NCI-H2196 (cell line): ENCODE results near the gene CYP11A1.
A peak's percentile ranks its signal among the peaks of the same experiment; 100 is the strongest.
"Not testable (repeated sequence)": the region's sequence is repeated elsewhere in the genome, so short reads cannot be mapped to it uniquely, and the experiment has no call there.

Experiments
- DNase-seq: peaks from one replicate; lab custom pipeline; 2025; ENCODE audit not compliant: unreplicated experiment; lab: John Stamatoyannopoulos, UW

The CYP11A1 gene

DNA sequence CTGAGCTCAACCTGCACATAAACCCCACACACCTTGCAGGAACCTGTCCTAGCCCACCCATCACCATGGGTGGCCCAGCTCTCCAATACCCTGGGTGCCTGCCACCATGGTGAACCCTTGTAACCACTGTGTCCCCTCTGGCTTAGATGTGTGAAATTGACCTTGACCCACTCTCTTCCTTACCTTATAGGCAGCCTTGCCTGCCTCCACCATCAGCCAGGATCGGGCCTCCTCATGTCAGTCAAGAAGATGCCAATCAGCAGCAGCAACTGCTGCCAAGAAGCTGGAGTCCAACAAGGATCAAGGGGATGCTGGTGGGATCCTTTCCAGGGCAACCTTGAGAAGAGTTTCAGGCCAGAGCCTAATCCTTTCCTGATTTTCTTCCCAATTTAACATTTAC lies 8.8 kb upstream of the CYP11A1 start:
- DNase-seq = no peak

DNA sequence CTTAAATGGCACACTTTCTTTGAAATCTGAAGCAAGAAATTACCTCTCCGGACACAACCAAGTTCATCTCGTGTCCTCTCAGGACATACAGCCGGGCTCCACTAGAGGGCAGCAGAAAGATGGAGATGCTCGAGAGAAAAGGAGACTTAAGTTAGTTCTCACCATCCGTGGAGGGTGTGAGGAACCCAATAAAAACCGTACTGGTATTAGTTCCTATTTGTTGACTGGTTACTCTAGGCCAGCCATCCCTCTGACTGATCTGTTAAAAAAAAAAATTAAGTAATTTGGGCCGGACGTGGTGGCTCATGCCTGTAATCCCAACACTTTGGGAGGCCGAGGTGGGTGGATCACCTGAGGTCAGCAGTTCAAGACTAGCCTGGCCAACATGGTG lies 7.9 kb upstream of the CYP11A1 start:
- DNase-seq = peak; percentile 72

DNA sequence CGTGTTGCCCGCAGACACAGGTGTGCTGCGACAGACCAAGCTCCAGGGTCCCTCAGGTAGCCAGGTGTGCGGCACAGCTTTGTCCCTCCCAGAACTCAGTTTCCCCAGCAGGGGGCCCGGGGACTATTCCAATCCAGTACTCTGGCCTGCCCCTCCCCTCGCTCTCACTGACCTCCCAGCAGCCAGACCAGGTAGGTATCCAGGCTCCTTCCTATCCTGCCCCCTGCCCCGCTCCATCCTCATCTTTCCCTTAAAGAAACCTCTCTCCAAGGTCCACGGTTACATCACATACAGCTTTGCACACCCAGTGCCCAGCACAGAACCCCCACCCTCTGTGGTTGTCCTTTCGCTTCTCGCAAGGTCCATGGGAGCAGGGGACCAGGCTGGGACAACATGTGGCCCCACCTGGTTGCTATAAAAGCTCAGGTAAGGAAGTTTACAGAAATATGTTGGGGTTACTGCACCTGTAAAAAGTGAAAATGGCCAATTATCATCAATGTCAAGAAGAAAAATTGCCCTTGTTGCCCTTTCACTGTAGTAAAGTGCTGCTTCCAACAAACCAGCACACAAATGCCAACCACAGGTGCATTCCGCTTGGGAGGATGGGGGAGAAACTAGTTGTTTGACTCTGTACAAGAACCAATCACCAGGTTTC lies 7.3 kb upstream of the CYP11A1 start:
- DNase-seq = no peak

DNA sequence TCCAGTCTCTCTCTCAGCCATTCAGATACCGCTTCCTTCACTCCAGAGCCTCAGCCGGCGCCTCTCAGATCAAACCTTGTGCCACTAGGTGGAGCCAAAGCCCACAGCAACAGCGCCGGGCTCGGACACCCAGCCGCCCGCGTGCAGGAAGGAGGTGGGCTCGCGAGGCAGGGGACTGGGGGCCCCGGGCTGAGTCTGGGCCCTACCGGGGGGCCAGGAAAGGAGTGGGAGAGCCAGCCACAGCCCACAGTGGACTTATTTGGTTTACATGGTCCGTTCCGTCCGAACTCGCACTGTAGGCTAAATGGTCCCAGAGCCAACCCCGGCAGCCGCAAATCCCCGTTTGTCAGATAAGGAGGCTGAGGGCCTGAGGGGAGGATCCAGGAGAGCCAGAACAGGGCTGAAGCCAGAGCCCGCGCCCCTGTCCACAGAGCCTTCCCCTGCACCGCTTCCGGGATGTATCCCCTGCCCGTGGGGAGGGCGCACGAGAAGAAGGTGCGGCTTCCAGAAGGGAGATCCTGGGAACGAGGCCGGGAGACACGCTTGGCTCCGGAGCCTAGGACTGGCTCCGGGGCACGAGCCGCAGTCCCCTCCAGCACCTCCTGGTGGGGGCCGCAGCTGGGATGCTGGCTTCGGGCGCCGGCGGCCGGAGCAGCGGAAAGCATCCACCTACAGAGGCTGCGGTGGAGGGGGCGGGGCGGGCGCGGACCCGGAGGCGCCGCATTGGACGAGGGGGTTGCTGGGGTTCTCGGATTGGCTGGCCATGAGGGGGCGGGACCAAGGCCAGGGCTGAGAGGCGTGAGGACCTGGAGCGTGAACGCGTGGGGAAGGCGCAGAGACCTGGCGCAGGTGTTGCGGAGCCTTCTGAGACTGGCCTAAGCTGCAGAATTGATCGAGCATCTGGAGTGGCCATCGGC lies 6.5 kb upstream of the CYP11A1 start:
- peak; percentile 81 for DNase-seq

DNA sequence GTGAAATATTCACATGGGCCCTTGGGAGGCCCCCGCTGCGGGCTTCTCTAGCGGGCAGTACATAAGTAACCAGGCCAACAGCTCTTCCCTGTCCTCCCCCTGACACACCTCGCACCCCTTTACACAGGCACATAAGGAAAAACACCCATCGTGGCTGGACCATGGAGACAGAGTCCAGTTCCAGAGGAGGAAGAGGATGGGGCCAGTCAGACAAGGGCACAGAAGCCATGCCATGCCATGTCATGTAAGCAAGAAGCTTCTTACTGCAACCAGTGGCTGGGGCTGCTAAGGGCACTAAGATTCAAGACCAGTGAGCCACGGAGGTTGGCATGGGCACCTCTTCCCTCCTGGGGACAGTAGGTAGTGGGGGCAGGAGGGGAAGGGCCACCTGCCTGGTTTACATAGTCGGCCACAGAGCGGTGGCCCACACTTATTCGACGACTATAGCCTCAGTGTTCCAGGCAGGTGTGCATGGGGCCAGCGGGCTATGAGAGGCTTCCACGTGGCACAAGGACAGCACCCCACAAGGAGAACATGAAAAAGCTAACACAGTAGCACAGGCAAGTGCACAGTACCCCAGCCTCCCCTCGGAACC lies 5.7 kb upstream of the CYP11A1 start:
- DNase-seq = no peak

DNA sequence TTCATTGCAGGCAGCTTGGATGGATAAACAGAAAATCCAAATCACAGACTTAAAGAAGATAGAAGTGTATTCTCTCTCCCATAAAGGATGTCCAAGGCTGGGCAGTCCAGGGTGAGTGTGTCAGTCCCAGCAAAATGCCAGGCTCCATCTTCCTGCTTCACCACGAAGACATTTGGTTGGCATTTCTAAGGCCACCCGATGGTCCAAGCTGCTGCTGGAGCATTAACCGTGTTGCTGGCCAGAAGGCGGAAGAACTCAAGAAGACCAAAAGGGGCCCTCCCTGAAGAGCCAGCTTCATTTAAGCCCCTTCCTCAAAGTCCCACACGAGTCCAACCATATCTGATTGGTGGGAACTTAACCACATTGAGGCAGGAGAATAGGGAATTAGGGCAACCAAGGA lies 3.0 kb upstream of the CYP11A1 start:
- DNase-seq = no peak

DNA sequence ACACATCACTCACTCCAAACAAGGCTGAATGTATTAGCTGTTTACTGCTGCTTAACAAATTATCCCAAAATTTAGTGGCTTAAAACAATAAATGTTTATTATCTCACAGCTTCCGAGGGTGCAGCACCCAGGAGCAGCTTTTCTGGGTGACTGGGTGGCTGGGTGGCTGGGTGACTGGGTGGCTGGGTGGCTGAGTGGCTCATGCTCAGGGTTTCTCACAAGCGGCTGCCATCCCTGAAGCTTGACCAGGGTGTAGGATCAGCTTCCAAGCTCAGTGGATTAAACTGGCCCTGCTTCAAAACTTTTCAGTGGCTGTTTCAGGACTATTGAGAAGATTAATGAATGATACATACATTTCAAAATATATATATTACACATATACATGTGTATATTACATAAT lies 2.3 kb upstream of the CYP11A1 start:
- DNase-seq = no peak

DNA sequence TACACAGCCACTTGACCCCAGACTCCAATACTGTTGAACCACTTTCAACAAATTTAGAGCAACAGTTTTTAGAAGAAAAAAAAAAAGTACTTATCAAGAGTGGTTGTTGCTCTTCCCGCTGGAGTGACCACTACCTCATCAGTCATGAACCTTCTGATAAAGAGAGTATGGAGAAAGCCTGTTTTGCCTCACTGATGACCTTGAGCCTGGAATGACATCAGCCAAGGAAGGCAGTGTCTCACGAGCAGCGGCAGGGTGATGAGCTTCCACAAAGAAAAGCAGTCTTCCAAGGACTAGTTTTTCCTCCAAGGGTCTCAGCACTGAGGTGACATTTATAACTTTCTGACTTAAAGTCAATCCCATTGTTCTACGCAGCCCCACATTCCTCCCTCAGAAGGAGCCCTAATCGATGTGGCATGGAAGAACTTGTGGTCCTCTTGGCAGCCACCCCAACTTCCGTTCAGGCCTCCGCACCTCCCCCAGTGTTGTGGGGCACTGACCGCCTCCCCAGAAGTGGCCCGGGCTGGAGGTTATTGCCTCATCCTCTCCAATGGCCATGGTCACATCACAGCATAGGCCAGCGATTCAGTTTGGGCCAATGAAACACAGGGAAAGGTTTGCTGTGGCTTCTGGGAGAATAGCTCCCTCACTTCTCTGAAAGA lies 1.8 kb upstream of the CYP11A1 start:
- DNase-seq = no peak

DNA sequence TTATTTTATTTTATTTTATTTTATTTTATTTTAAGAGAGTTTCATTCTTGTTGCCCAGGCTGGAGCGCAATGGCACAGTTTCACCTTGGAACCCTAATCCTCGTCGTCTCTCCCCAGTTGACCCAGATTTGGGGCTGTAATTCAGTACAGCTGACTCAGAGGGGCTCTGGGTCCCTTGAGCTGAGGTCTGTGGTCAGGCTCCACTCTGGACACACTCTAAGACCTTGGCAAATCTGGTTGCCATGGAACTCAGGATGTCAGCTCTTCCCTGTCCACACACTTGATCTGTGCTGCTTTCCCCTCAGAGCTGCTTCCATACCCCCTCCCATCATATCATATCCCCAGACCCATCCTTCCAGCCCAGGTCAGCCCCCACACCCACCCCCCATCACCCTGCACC lies 675 bp upstream of the CYP11A1 start:
- DNase-seq = no peak

DNA sequence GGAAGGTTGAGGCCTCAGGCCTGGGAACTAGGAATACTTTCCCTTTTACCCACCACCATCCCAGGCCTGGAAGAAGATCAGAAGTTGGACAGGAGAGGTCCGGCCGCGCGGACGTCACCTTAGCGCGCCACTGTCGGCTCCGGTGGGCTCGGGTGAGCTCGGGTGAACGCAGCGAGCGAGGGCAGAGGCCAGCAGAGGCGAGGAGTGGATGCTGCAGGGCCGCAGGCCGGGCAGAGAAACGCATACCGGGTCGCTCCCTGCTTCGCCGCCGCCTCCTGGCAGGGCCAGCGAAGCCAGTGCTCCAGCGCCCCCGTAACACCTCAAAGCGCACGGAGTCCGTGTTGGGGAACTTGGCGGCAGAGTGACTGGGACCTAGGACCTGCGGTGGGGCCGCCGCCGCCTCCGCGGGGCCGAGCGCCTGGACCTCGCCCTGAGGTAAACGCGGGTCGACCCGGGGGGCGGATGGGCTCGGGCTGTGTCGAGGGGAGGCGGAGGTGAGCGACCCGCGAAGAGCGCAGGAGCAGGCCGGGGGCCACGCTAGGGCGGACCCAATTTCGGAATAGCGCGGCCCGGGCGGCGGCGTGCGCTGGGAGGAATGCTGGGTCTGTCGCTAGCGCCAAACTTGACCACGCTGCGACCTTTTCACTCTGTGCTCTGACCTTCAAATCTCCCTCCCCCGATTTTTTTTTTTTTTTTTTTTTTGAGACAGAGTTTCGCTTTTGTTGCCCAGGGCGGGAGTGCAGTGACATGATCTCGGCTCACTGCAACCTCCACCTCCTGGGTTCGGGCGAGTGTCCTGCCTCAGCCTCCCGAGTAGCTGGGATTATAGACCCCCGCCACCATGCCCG lies 1.6 kb downstream of the CYP11A1 start:
- DNase-seq = no peak

DNA sequence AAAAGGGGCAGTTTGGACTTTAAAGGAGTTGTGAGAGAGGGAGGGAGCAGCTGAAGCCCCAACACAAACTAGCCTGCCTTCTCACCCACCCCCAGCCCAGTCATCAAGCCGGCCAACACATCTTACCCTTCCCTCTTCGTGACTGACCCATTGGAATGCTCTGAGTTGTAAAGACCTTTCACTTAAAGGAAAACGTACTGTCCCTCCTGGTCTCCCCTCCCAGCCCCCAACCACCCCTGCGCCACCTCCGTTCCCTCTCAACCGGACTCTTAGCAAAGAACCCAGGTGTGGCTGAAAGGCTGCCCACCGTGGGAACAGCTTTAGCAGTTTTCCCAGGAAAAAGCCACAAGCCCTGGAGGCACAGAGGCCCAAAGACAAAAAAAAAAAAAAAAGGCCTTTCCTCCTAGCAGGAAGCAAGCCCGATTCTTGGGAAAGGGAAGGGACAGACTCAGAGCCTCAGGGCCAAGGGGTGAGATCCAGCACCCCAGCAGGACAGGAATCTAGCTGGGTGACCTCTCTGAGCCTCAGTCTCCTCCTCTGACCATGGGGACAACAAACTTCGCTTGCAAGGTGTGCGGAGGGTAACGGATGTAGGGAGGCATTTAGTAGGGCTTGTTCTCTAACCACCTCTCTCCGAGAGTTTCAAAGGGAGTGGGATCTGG lies 2.4 kb downstream of the CYP11A1 start:
- DNase-seq = no peak

DNA sequence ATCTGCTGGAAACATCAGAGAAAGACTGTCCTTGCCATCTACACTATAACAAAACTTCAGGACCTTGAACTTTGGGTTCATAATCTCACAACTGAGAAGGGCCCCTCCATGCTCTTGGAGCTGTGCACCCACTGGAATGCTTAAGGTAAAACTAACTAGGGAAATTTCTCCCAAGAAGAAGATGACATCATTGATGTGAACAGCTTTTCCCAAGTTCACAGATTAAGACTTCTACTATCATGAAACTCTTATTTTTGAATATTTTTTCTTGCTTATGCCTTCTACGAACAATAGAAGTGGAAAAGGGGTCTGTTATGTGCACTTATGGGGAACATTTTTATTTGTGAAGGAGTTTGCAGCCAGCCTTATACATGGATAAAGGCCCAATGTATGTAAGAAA lies 5.0 kb downstream of the CYP11A1 start:
- DNase-seq = no peak

DNA sequence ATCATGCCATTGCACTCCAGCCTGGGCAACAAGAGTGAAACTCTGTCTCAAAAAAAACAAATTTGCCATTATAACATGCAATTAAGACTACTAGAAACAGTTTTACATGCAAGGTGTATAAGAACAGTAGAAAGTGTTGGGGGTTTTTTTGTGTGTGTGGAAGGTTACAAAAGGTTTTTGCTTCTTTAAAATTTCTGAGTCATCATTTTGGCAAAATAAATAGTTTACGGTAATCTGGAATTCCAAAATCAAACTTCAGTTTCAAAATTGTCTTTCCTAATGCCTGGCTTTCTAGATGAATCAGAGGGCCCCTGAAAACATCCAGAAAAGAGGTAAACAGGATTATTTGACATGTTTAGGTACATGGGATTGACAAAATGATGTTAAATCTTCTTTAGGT lies 6.6 kb downstream of the CYP11A1 start:
- not testable (repeated sequence) for DNase-seq

DNA sequence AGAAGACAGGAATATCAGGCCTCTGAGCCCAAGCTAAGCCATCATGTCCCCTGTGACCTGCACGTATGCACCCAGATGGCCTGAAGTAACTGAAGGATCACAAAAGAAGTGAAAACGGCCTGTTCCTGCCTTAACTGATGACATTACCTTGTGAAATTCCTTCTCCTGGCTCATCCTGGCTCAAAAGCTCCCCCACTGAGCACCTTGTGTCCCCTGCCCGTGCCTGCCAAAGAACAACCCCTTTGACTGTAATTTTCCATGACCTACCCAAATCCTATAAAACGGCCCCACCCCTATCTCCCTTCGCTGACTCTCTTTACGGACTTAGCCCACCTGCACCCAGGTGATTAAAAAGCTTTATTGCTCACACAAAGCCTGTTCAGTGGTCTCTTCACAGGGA lies 8.1 kb downstream of the CYP11A1 start:
- not testable (repeated sequence) for DNase-seq

DNA sequence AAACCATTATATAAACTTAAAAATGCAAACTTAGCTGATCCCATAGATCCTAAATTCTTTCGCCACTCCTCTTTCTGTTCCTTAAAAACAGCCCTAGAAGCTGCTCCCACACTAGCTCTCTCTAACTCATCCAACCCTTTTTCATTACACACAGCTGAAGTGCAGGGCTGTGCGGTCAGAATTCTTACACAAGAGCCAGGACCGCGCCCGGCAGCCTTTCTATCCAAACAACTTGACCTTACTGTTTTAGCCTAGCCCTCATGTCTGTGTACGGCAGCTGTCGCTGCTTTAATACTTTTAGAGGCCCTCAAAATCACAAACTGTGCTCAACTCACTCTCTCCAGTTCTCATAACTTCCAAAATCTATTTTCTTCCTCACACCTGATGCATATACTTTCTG lies 9.9 kb downstream of the CYP11A1 start:
- not testable (repeated sequence) for DNase-seq

DNA sequence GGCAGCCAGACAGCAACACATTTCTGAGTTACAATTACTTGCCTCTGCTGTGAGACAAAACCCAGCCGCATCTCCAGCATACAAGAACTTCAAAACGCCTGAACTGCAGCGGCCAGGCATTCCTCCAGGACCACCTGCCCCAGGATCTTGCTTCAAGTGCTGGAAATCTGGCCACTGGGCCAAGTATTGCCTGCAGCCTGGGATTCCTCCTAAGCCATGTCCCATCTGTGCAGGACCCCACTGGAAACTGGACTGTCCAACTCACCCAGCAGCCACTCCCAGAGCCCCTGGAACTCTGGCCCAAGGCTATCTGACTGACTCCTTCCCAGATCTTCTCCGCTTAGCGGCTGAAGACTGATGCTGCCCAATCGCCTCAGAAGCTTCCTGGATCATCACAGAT lies 11.4 kb downstream of the CYP11A1 start:
- not testable (repeated sequence) for DNase-seq

DNA sequence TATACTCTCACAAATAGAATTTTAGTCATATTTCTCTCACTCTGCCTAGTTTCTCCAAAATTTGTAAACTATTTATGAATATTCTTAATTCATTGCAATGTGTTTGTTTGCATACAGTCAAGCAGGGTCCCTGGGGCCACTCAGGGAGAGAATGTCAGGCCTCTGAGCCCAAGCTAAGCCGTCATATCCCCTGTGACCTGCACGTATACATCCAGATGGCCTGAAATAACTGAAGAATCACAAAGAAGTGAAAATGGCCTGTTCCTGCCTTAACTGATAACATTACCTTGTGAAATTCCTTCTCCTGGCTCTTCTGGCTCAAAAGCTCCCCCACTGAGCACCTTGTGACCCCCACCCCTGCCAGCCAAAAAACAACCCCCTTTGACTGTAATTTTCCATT lies 13.5 kb downstream of the CYP11A1 start:
- not testable (repeated sequence) for DNase-seq

DNA sequence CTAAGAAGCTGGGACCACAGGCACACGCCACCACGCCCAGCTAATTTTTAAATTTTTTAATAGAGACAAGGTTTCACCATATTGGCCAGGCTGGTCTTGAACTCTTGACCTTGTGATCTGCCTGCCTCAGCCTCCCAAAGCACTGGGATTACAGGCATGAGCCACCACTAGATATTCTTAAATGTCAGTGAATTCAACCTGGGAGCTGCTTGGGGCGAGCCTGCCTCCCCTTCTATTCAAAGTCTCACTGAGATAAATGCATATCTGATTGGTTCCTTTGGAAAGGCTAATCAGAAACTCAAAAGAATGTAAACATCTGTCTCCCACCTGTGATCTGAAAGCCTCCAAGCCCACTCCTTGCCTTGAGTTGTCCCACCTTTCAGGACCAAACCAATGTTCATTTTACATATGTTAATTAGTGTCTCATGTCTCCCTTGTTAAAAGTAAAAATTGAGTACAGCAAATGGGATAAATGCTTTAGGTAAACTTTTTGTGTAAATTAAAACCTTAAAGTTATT lies 15.0 kb downstream of the CYP11A1 start:
- DNase-seq = no peak

DNA sequence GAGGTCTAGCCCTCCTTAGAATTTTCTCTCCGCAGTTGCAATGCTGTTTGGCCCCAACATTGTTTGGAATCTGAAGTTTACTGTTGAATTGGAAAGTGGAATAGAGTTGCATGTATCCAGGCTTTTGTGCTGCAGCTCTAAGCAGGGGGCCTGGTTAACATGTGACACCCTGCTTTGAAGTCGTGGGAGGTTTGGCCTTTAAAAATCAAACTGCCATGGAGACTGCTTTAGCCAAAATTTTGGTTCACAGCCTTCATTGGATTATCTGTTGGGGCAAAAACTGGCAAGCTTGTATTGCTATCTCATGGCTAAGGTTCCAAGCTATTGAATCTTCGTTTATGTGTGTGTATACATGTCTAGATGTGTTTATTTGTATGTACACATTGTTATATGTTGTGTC lies 15.8 kb downstream of the CYP11A1 start:
- no peak for DNase-seq
